ENCODE data around the gene GALNT18.

- TF ChIP-seq PATZ1 (CRISPR knock-in tag; IDR thresholded peaks at IDR 0.05; ENCODE audit: borderline replicate concordance) (no peak), OSR1 (CRISPR knock-in tag; IDR thresholded peaks at IDR 0.05) (no peak), TOX (CRISPR knock-in tag; IDR thresholded peaks at IDR 0.05; ENCODE audit: borderline replicate concordance) (no peak), ZFP3 (CRISPR knock-in tag; IDR thresholded peaks at IDR 0.05) (no peak), CSDC2 (CRISPR knock-in tag; IDR thresholded peaks at IDR 0.05) (no peak), CREB5 (CRISPR knock-in tag; IDR thresholded peaks at IDR 0.05; ENCODE audit: low read depth) (no peak), BACH2 (CRISPR knock-in tag; IDR thresholded peaks at IDR 0.05; ENCODE audit: borderline replicate concordance) (no peak)
Measured at GRCh38 chr11:11247086-11247485, 374.7 kb downstream of the GALNT18 start.

Data from SK-N-SH treated with all-trans-retinoic acid at 6 μM for 48 hours (cell line).